ENCODE measurements around the gene TXNDC16.

- TF ChIP-seq CTCF (IDR thresholded peaks at IDR 0.05) = no peak
- TF ChIP-seq POLR2A (IDR thresholded peaks at IDR 0.05) = no peak
- TF ChIP-seq EP300 (IDR thresholded peaks at IDR 0.05) = no peak
- TF ChIP-seq POLR2AphosphoS5 (IDR thresholded peaks at IDR 0.05) = no peak
Measured at GRCh38 chr14:52551205-52551604, 1.1 kb downstream of the TXNDC16 start.
